Ectodermal cell (in vitro differentiated cells): ENCODE data around the gene NAB2.
A peak's percentile ranks its signal among the peaks of the same experiment; 100 is the strongest.
"Not testable (repeated sequence)": the region's sequence is repeated elsewhere in the genome, so short reads cannot be mapped to it uniquely, and the experiment has no call there.

ENCODE experiments used
- H3K27ac ChIP-seq: 2 replicates; pipeline ENCODE4 v1.7.0; 2013; ENCODE audit warnings: mild to moderate bottlenecking, low read depth, low read length; ENCODE audit not compliant: insufficient read depth, poor library complexity, severe bottlenecking
- H3K27me3 ChIP-seq: 2 replicates; pipeline ENCODE4 v1.7.0; 2013; ENCODE audit warnings: mild to moderate bottlenecking, low read length; ENCODE audit not compliant: insufficient read depth, control insufficient read depth, poor library complexity, severe bottlenecking
- H3K36me3 ChIP-seq: one replicate; pipeline ENCODE4 v1.7.0; 2013; ENCODE audit warnings: low read length; ENCODE audit not compliant: control insufficient read depth, insufficient read depth
- H3K4me1 ChIP-seq: one replicate; pipeline ENCODE4 v1.7.0; 2013; ENCODE audit warnings: low read length; ENCODE audit not compliant: control insufficient read depth, insufficient read depth
- H3K4me3 ChIP-seq: 2 replicates; pipeline ENCODE4 v1.7.0; 2013; ENCODE audit warnings: low read depth, low read length, control low read depth; ENCODE audit not compliant: insufficient read depth
- H3K9me3 ChIP-seq: 2 replicates; pipeline ENCODE4 v1.7.0; 2013; ENCODE audit warnings: mild to moderate bottlenecking, low read length, moderate library complexity; ENCODE audit not compliant: control insufficient read depth
- WGBS, 2 experiments: methylation state at CpG; one replicate each; pipeline ENCODE4 v1.1.7; 2013; ENCODE audit warnings: missing lambda C conversion rate in 2 of 2; 5-methylcytosine and 5-hydroxymethylcytosine counted together

NAB2 gene

GRCh38 chr12:57066245-57066644 is 22.7 kb upstream of the NAB2 start:
- H3K4me1 ChIP-seq: no peaks in the 10 kb centered on the region
- H3K9me3 ChIP-seq: no peaks in the 10 kb centered on the region
- H3K36me3 ChIP-seq: peaks cover 35% of the 10 kb centered on the region
- H3K27me3 ChIP-seq: no peaks in the 10 kb centered on the region
- no peak overlapping the region for H3K27ac ChIP-seq
- H3K4me3 ChIP-seq: no peak overlapping the region
- 97 to 98% methylated on average over 2 of the region's 2 CpGs for WGBS, 2 experiments

GRCh38 chr12:57069523-57069922 is 19.4 kb upstream of the NAB2 start:
- Histone ChIP-seq H3K9me3 (no peaks in the 10 kb centered on the region), H3K36me3 (peaks cover 32% of the 10 kb centered on the region), H3K27ac (no peak overlapping the region), H3K27me3 (no peaks in the 10 kb centered on the region), H3K4me1 (no peaks in the 10 kb centered on the region), H3K4me3 (no peak overlapping the region)
- WGBS, 2 experiments: 43 to 48% methylated on average over 3 of the region's 3 CpGs

GRCh38 chr12:57072661-57073060 is 16.3 kb upstream of the NAB2 start:
- no peaks in the 10 kb centered on the region for H3K27me3 ChIP-seq
- no peak overlapping the region for H3K27ac ChIP-seq
- no peaks in the 10 kb centered on the region for H3K9me3 ChIP-seq
- no peak overlapping the region for H3K4me3 ChIP-seq
- peaks cover 18% of the 10 kb centered on the region for H3K36me3 ChIP-seq
- no peaks in the 10 kb centered on the region for H3K4me1 ChIP-seq
- 95 to 97% methylated on average over 2 of the region's 2 CpGs for WGBS, 2 experiments

GRCh38 chr12:57073566-57074450 is 15.1 kb upstream of the NAB2 start:
- 98% methylated on average over 6 of the region's 6 CpGs for WGBS, 2 experiments
- not testable (repeated sequence) for H3K9me3 ChIP-seq, H3K4me3 ChIP-seq, H3K27me3 ChIP-seq, H3K27ac ChIP-seq, H3K4me1 ChIP-seq
- H3K36me3 ChIP-seq: peaks cover 14% of the 10 kb centered on the region

GRCh38 chr12:57078519-57079404 is 10.2 kb upstream of the NAB2 start, which contains the start of gene NEMP1:
Gene NEMP1, minus strand, starts transcription at chr12:57078791. Its CDS starts 46 bp downstream, at chr12:57078745.
- 0 to 1% methylated on average over 39 of the region's 39 CpGs for WGBS, 2 experiments
- no peaks in the 10 kb centered on the region for H3K27me3 ChIP-seq
- peak within 1 kb of the TSS; percentile 86 for H3K4me3 ChIP-seq
- no peaks in the 10 kb centered on the region for H3K9me3 ChIP-seq
- peak within 1 kb of the TSS; percentile 52 for H3K27ac ChIP-seq
- H3K36me3 ChIP-seq: no peaks in the 10 kb centered on the region
- no peaks in the 10 kb centered on the region for H3K4me1 ChIP-seq

GRCh38 chr12:57079821-57080220 is 9.1 kb upstream of the NAB2 start:
- no peaks in the 10 kb centered on the region for H3K4me1 ChIP-seq
- no peak overlapping the region for H3K27ac ChIP-seq
- 91 to 100% methylated on average over 1 of the region's 1 CpG for WGBS, 2 experiments
- H3K27me3 ChIP-seq: no peaks in the 10 kb centered on the region
- no peaks in the 10 kb centered on the region for H3K36me3 ChIP-seq
- H3K9me3 ChIP-seq: no peaks in the 10 kb centered on the region
- no peak overlapping the region for H3K4me3 ChIP-seq

- 86 to 95% methylated on average over 1 of the region's 1 CpG for WGBS, 2 experiments
- Histone ChIP-seq H3K4me1 (no peaks in the 10 kb centered on the region), H3K36me3 (no peaks in the 10 kb centered on the region), H3K27ac (no peak overlapping the region), H3K9me3 (no peaks in the 10 kb centered on the region), H3K4me3 (no peak overlapping the region), H3K27me3 (no peaks in the 10 kb centered on the region)
Measured at GRCh38 chr12:57080855-57081254, 8.1 kb upstream of the NAB2 start.

GRCh38 chr12:57085999-57086492 is 2.9 kb upstream of the NAB2 start:
- H3K4me3 ChIP-seq: peak overlapping the region; percentile 60
- no peaks in the 10 kb centered on the region for H3K9me3 ChIP-seq
- WGBS, 2 experiments: 31% methylated on average over 12 of the region's 12 CpGs
- H3K27me3 ChIP-seq: no peaks in the 10 kb centered on the region
- H3K4me1 ChIP-seq: peaks cover 8% of the 10 kb centered on the region
- H3K36me3 ChIP-seq: no peaks in the 10 kb centered on the region
- H3K27ac ChIP-seq: peak overlapping the region; percentile 97

- 0 to 1% methylated on average over 13 to 14 of the region's 14 CpGs for WGBS, 2 experiments
- Histone ChIP-seq H3K4me1 (peaks cover 12% of the 10 kb centered on the region), H3K27ac (peak overlapping the region; percentile 97), H3K27me3 (no peaks in the 10 kb centered on the region), H3K36me3 (no peaks in the 10 kb centered on the region), H3K4me3 (peak overlapping the region; percentile 60), H3K9me3 (no peaks in the 10 kb centered on the region)
Measured at GRCh38 chr12:57086493-57087009, 2.4 kb upstream of the NAB2 start.
